K562 (cell line): ENCODE results near the gene PPIF. TPM values are rescaled to one million over a fixed set of nuclear protein-coding genes. Genes with fewer than 3 reads are reported as not detected.

Experiments used
- ATAC-seq: fragments of 200-7000 bp; cut with Tn5 transposase; 3 replicates; pipeline ENCODE4 v1.9.1; 2020; ENCODE audit warnings: moderate library complexity
- BruUV-seq: library from RNA; stranded (reverse); fragments of 400-500 nt; replicated peaks from 2 replicates; lab custom pipeline; 2021; lab: Mats Ljungman, UMichigan
- CTCF ChIA-PET: fragments of 300-600 bp; formaldehyde crosslinking; extraction: SDS; loops from one replicate; lab custom pipeline; 2021; ENCODE audit warnings: low intra/inter-chr PET ratio; lab: Yijun Ruan, JAX
- POLR2A ChIA-PET: fragments of 300-600, 350-650 bp; sonication (Branson Sonifier 250); formaldehyde crosslinking; extraction: SDS; loops from one replicate; lab custom pipeline; 2021; ENCODE audit warnings: antibody characterized with exemption, inconsistent platforms; lab: Yijun Ruan, JAX
- DNase-seq, 4 experiments: peaks; one replicate each; pipeline versions ENCODE4 v3.0.0 to v3.0.0-alpha.2; 2011 to 2018; ENCODE audit warnings: low spot score in 3 of 4, mixed read lengths in 3 of 4; ENCODE audit errors: extremely low read depth in 1 of 4
- FAIRE-seq: peaks from 2 replicates; lab custom pipeline; 2011; peaks lifted over from hg19 to GRCh38; lab: Jason Lieb, UNC
- H2AFZ ChIP-seq: 2 replicates; pipeline ENCODE4 v1.6.0; 2011; ENCODE audit warnings: low read depth, low read length, control low read depth, inconsistent platforms
- H3K27ac ChIP-seq: fragments of 200-600 bp; 3 replicates; pipeline ENCODE4 v1.8.0; 2011; ENCODE audit warnings: low read depth, mild to moderate bottlenecking, control low read depth, inconsistent platforms, low read length, moderate library complexity, mixed read lengths; ENCODE audit errors: extremely low read depth
- H3K27me3 ChIP-seq, 2 experiments: fragments of 300-600 bp in 1 of 2; 2 replicates in 1 of 2; 3 replicates in 1 of 2; pipeline versions ENCODE4 v1.6.0 to v1.8.0; 2011; ENCODE audit warnings: inconsistent platforms in 2 of 2, low read length in 2 of 2, mild to moderate bottlenecking in 1 of 2, mixed read lengths in 1 of 2, moderate library complexity in 1 of 2; ENCODE audit not compliant: control insufficient read depth in 2 of 2, insufficient read depth in 2 of 2
- H3K36me3 ChIP-seq: fragments of 300-600 bp; 3 replicates; pipeline ENCODE4 v1.8.0; 2011; ENCODE audit warnings: mild to moderate bottlenecking, low read length, inconsistent platforms; ENCODE audit not compliant: control insufficient read depth, insufficient read depth
- H3K4me1 ChIP-seq, 2 experiments: fragments of 200-600 bp in 1 of 2; replicated peaks in 1 of 2; 2 replicates in 1 of 2; 3 replicates in 1 of 2; pipeline versions ENCODE4 v1.5.1 to v1.8.0; 2011; ENCODE audit warnings: inconsistent platforms in 2 of 2, low read length in 2 of 2, mild to moderate bottlenecking in 1 of 2, mixed read lengths in 1 of 2, moderate library complexity in 1 of 2; ENCODE audit not compliant: control insufficient read depth in 2 of 2, insufficient read depth in 2 of 2
- H3K4me2 ChIP-seq: 2 replicates; pipeline ENCODE4 v1.6.1; 2011; ENCODE audit warnings: low read length, control low read depth, inconsistent platforms, mixed read lengths; ENCODE audit not compliant: insufficient read depth
- H3K4me3 ChIP-seq: fragments of 200-600 bp; sonication (generic), shearing (Covaris generic); 2 replicates; pipeline ENCODE4 v1.5.1; 2016; ENCODE audit warnings: control low read depth, inconsistent platforms
- H3K79me2 ChIP-seq: fragments of 200-600 bp; 3 replicates; pipeline ENCODE4 v1.8.0; 2011; ENCODE audit warnings: low read length, inconsistent platforms; ENCODE audit not compliant: control insufficient read depth, insufficient read depth
- H3K9ac ChIP-seq, 2 experiments: 2 replicates each; pipeline versions ENCODE4 v1.6.0 to v1.6.1; 2011; ENCODE audit warnings: low read depth in 2 of 2, low read length in 2 of 2, control low read depth in 1 of 2, inconsistent platforms in 1 of 2, mild to moderate bottlenecking in 1 of 2, mixed read lengths in 1 of 2; ENCODE audit not compliant: insufficient read depth in 1 of 2
- H3K9me1 ChIP-seq: one replicate; pipeline ENCODE4 v1.6.0; 2011; ENCODE audit warnings: inconsistent platforms, mild to moderate bottlenecking, low read length, moderate library complexity; ENCODE audit not compliant: control insufficient read depth, insufficient read depth
- H3K9me3 ChIP-seq: replicated peaks from 2 replicates; pipeline ENCODE4 v1.5.1; 2011; ENCODE audit warnings: low read depth, low read length, inconsistent platforms; ENCODE audit not compliant: control insufficient read depth, insufficient read depth
- H4K20me1 ChIP-seq: replicated peaks from 2 replicates; pipeline ENCODE4 v1.6.1; 2011; ENCODE audit warnings: low read length, inconsistent platforms, mixed read lengths; ENCODE audit not compliant: control insufficient read depth, insufficient read depth
- E2F3 ChIP-seq: fragments of 250-450 bp; sonication (Bioruptor Pico); IDR thresholded peaks from 2 replicates; pipeline ENCODE4 v1.4.0; 2020; ENCODE audit warnings: mild to moderate bottlenecking
- JUN ChIP-seq, 2 experiments: sonication (generic) in 1 of 2; formaldehyde crosslinking in 1 of 2; IDR thresholded peaks; 2 replicates each; pipeline versions ENCODE4 v1.6.1 to v1.8.0; 2012 to 2022; ENCODE audit warnings: borderline replicate concordance in 2 of 2, mild to moderate bottlenecking in 2 of 2, improper control_type of control experiment in 1 of 2, low read depth in 1 of 2, low read length in 1 of 2, missing genetic modification reagents in 1 of 2
- NBN ChIP-seq: fragments of 450-650 bp; IDR thresholded peaks from 2 replicates; pipeline ENCODE4 v1.6.1; 2016; ENCODE audit warnings: low read depth, mild to moderate bottlenecking
- PHB2 ChIP-seq: fragments of 450-650 bp; IDR thresholded peaks from 2 replicates; pipeline ENCODE4 v1.6.1; 2017; ENCODE audit warnings: low read depth
- RBM39 ChIP-seq: fragments of 200-400 bp; formaldehyde crosslinking; optimal IDR thresholded peaks from 2 replicates; pipeline ENCODE3; 2018; ENCODE audit warnings: low read depth, low read length
- SMAD1 ChIP-seq: fragments of 150-350 bp; IDR thresholded peaks from 2 replicates; pipeline ENCODE4 v1.6.1; 2014; ENCODE audit warnings: low read length, low read depth; ENCODE audit not compliant: partially characterized antibody
- TBP ChIP-seq: optimal IDR thresholded peaks from 2 replicates; pipeline ENCODE3; 2011; ENCODE audit warnings: low read depth, low read length, improper control_type of control experiment
- ZC3H11A ChIP-seq: IDR thresholded peaks from 2 replicates; pipeline ENCODE4 v1.6.1; 2012; ENCODE audit warnings: low read depth, low read length, improper control_type of control experiment
- WGBS: fragments of 100-300 bp; shearing (Covaris generic); methylation state at CpG from one replicate; pipeline ENCODE4 v1.1.6; 2016; ENCODE audit warnings: low coverage, mixed read lengths; ENCODE audit not compliant: insufficient coverage; ENCODE audit errors: missing lambda C conversion rate; 5-methylcytosine and 5-hydroxymethylcytosine counted together
- in situ Hi-C: fragments of 300-500 bp; cut with MboI; formaldehyde crosslinking; loops from 4 replicates; pipeline ENCODE4 v1.15.0; 2018; ENCODE audit warnings: inconsistent platforms, mixed read lengths
- intact Hi-C: fragments of 100-400 bp; cut with micrococcal nuclease; formaldehyde crosslinking; loops from 2 replicates; pipeline ENCODE4 v1.14.2; 2022
- polyA plus RNA-seq, 8 experiments: library from polyadenylated mRNA; depleted of rRNA in 4 of 8; stranded (reverse) in 5 of 8; unstranded in 3 of 8; fragments of >200 nt; fragmentation: Nextera tagmentation in 2 of 8; fragmentation: Illumina TruSeq in 1 of 8; extraction: Ambion mirVana in 2 of 8; extraction: Trizol in 1 of 8; gene quantifications; 2 replicates each; pipeline versions ENCODE4 v1.2.1 to v1.2.3, GENCODE V29; 2011 to 2014; ENCODE audit warnings: inconsistent platforms in 1 of 8, missing spikeins in 1 of 8
- total RNA-seq, 7 experiments: library from RNA; depleted of rRNA in 6 of 7; stranded (reverse); fragments of >200 nt in 6 of 7; fragmentation: Illumina TruSeq in 2 of 7; extraction: Trizol in 2 of 7; gene quantifications; 2 replicates each; pipeline versions ENCODE4 v1.2.1 to v1.2.3, GENCODE V29; 2011 to 2021; ENCODE audit warnings: low replicate concordance in 1 of 7
- TF ChIP-seq, protein P1 (sequence below): fragments of 450-650 bp; IDR thresholded peaks from 2 replicates; pipeline ENCODE4 v1.6.1; 2016
- TF ChIP-seq, protein P2 (sequence below): fragments of 250-450 bp; sonication (Bioruptor Pico); IDR thresholded peaks from 2 replicates; pipeline ENCODE4 v1.4.0; 2020; ENCODE audit warnings: mild to moderate bottlenecking, moderate library complexity

PPIF gene
- total and polyA plus RNA-seq, 9 of the 15 experiments (the other 6 are each of a cell fraction or from before 2014, with no cell fraction given): 40.9 to 287 (median 117) TPM

GRCh38 chr10:79304479-79305087 lies 42.7 kb upstream of the PPIF start:
- Histone ChIP-seq H3K9me1 (no peaks in the 10 kb centered on the region), H3K9me3 (no peaks in the 10 kb centered on the region), H3K4me2 (no peak overlapping the region), H2AFZ (no peak overlapping the region), H3K79me2 (no peaks in the 10 kb centered on the region), H3K27me3 (no peaks in the 10 kb centered on the region), H3K4me3 (no peak overlapping the region), H4K20me1 (no peaks in the 10 kb centered on the region), H3K27ac (no peak overlapping the region), H3K4me1 (peaks cover 0 to 14% of the 10 kb centered on the region in 2 experiments; a peak in 1 of 5 replicates), H3K9ac (no peak overlapping the region), H3K36me3 (peaks cover 88% of the 10 kb centered on the region; the same call in 2 of the 3 replicates)
- FAIRE-seq (no peak), DNase-seq (no peak), ATAC-seq (no peak)
- ChIA-PET CTCF (no interaction called here), POLR2A (interaction anchor here (1.0 to 1.7 kb wide), 2 partner anchors 12 to 13 kb away, joined by 4 read pairs; no protein-coding TSS in a partner anchor)
- no TSS peak for BruUV-seq
- in situ Hi-C loops: no loop called here
- WGBS: 59% methylated on average over 6 of the region's 6 CpGs
- intact Hi-C loops: no loop called here
- TF ChIP-seq, protein P1, sequence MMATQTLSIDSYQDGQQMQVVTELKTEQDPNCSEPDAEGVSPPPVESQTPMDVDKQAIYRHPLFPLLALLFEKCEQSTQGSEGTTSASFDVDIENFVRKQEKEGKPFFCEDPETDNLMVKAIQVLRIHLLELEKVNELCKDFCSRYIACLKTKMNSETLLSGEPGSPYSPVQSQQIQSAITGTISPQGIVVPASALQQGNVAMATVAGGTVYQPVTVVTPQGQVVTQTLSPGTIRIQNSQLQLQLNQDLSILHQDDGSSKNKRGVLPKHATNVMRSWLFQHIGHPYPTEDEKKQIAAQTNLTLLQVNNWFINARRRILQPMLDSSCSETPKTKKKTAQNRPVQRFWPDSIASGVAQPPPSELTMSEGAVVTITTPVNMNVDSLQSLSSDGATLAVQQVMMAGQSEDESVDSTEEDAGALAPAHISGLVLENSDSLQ: peak; percentile 49; the same call in 1 of the 2 replicates
- no peak for TF ChIP-seq RBM39

GRCh38 chr10:79305515-79305914 lies 41.8 kb upstream of the PPIF start:
- no peaks in the 10 kb centered on the region for H3K27me3 ChIP-seq
- H3K9me1 ChIP-seq: no peaks in the 10 kb centered on the region
- no peak overlapping the region for H3K4me2 ChIP-seq
- no peak overlapping the region for H3K4me3 ChIP-seq
- H2AFZ ChIP-seq: no peak overlapping the region
- no peaks in the 10 kb centered on the region for H4K20me1 ChIP-seq
- BruUV-seq: no TSS peak
- POLR2A ChIA-PET: no interaction called here
- no peak overlapping the region for H3K27ac ChIP-seq
- ATAC-seq (no peak), DNase-seq (no peak), FAIRE-seq (no peak)
- CTCF ChIA-PET: no interaction called here
- H3K9ac ChIP-seq: no peak overlapping the region
- in situ Hi-C loops: no loop called here
- H3K9me3 ChIP-seq: no peaks in the 10 kb centered on the region
- H3K36me3 ChIP-seq: peaks cover 87% of the 10 kb centered on the region; the same call in 2 of the 3 replicates
- WGBS: 66% methylated on average over 8 of the region's 8 CpGs
- H3K4me1 ChIP-seq: peaks cover 0 to 19% of the 10 kb centered on the region in 2 experiments; a peak in 1 of 5 replicates
- intact Hi-C loops: no loop called here
- no peaks in the 10 kb centered on the region for H3K79me2 ChIP-seq
- TF ChIP-seq SMAD1 (no peak), JUN (IDR thresholded peaks at IDR 0.05; ENCODE audit: borderline replicate concordance, low read depth, low read length) (no peak), JUN (CRISPR knock-in tag; IDR thresholded peaks at IDR 0.05; ENCODE audit: borderline replicate concordance) (no peak), PHB2 (no peak), NBN (no peak), ZC3H11A (no peak), E2F3 (no peak), TBP (no peak)
- TF ChIP-seq, protein P2, sequence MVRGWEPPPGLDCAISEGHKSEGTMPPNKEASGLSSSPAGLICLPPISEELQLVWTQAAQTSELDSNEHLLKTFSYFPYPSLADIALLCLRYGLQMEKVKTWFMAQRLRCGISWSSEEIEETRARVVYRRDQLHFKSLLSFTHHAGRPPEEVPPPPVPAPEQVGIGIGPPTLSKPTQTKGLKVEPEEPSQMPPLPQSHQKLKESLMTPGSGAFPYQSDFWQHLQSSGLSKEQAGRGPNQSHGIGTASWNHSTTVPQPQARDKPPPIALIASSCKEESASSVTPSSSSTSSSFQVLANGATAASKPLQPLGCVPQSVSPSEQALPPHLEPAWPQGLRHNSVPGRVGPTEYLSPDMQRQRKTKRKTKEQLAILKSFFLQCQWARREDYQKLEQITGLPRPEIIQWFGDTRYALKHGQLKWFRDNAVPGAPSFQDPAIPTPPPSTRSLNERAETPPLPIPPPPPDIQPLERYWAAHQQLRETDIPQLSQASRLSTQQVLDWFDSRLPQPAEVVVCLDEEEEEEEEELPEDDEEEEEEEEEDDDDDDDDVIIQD (CRISPR knock-in tag): no peak
